ENCODE results near the gene MACO1. TPM values are rescaled to one million over a fixed set of nuclear protein-coding genes. Genes with fewer than 3 reads are reported as not detected.
A peak's percentile ranks its signal among the peaks of the same experiment; 100 is the strongest.

Gene MACO1
- total RNA-seq, 1 donor from 2014 or later: 85.4 TPM

- peak; percentile 66 for DNase-seq
- H3K36me3 Mint-ChIP-seq (ENCODE audit: unreplicated experiment): peaks cover 5% of the 10 kb centered on the region
- H3K9me3 Mint-ChIP-seq (ENCODE audit: unreplicated experiment): peaks cover 5% of the 10 kb centered on the region
- H3K4me1 Mint-ChIP-seq (ENCODE audit: low read depth, unreplicated experiment): peaks cover 11% of the 10 kb centered on the region
- H3K4me3 Mint-ChIP-seq (ENCODE audit: unreplicated experiment): peak overlapping the region; percentile 74
- peaks cover 6% of the 10 kb centered on the region for H3K27me3 Mint-ChIP-seq (ENCODE audit: unreplicated experiment)
- H3K27ac Mint-ChIP-seq (ENCODE audit: unreplicated experiment): peak overlapping the region; percentile 70
- TF ChIP-seq CTCF (IDR thresholded peaks at IDR 0.05; ENCODE audit: partially characterized antibody, unreplicated experiment): no peak
These were observed 91.4 kb downstream of the MACO1 start for GRCh38 chr1:25522031-25522655.

DNA sequence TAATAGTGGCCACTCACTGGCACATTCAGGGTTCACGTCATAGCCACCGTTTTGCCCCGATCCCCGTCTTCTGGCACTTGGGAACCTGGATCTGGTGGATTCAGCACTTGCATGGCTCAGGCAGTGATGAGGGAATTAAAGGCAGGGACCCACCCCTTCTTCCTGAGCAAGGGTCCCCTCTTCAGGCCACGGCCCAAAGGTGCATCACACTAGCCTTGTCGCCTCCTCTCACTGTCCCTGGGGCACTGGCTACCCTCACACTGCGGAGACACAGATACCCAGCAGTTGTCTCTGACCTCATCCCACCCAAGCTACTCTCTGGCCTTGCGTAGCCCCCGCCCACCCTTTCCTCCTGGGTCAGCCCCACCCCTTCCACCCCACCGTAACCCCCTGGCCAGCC is 92.8 kb downstream of the MACO1 start:
- peaks cover 5% of the 10 kb centered on the region for H3K9me3 Mint-ChIP-seq (ENCODE audit: unreplicated experiment)
- no peak for TF ChIP-seq CTCF (IDR thresholded peaks at IDR 0.05; ENCODE audit: partially characterized antibody, unreplicated experiment)
- H3K4me3 Mint-ChIP-seq (ENCODE audit: unreplicated experiment): peak overlapping the region; percentile 25
- H3K36me3 Mint-ChIP-seq (ENCODE audit: unreplicated experiment): peaks cover 5% of the 10 kb centered on the region
- H3K27ac Mint-ChIP-seq (ENCODE audit: unreplicated experiment): no peak overlapping the region
- peaks cover 11% of the 10 kb centered on the region for H3K4me1 Mint-ChIP-seq (ENCODE audit: low read depth, unreplicated experiment)
- DNase-seq: peak; percentile 62
- H3K27me3 Mint-ChIP-seq (ENCODE audit: unreplicated experiment): peaks cover 6% of the 10 kb centered on the region

DNA sequence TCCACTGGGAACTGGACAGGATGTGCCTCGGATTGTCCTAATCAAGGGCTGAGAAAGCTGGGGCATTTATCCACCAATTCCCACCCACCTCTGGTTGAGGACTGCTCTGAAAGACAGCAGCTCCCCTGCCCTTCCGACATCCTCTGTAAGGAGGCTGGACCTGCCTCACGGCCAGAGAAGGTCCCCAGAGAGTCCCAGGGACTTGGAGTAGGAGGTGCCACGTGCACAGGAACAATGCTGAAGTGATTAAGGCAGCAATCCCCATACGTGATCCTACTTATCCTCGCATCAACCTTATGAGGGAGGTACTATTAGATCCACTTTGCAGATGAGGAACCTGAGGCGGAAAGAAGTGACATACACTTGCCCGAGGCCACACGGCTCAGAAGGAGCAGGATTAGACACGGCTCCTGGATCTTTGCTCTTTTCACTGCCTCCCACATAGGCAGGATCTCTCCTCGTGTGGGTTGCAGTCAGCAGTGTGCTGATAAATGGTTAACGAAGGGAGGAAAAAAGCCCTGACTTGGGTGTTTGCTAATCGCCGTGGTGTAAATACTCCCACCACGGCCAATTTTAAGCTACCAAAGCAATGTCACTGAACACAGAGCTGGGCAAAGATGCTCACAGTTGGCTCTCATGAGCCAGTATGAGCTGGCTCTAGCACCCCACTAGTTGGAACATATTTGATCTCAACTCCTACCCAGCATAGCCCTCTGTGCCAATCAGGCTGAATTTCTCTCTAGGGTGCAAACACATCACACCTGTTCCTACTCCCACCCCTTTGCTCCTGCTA is 94.1 kb downstream of the MACO1 start:
- Mint-ChIP-seq H3K36me3 (ENCODE audit: unreplicated experiment) (peaks cover 5% of the 10 kb centered on the region), H3K27ac (ENCODE audit: unreplicated experiment) (no peak overlapping the region), H3K9me3 (ENCODE audit: unreplicated experiment) (peaks cover 8% of the 10 kb centered on the region), H3K27me3 (ENCODE audit: unreplicated experiment) (peaks cover 4% of the 10 kb centered on the region), H3K4me3 (ENCODE audit: unreplicated experiment) (no peak overlapping the region), H3K4me1 (ENCODE audit: low read depth, unreplicated experiment) (peaks cover 14% of the 10 kb centered on the region)
- no peak for TF ChIP-seq CTCF (IDR thresholded peaks at IDR 0.05; ENCODE audit: partially characterized antibody, unreplicated experiment)
- no peak for DNase-seq

- Mint-ChIP-seq H3K4me1 (ENCODE audit: low read depth, unreplicated experiment) (peaks cover 14% of the 10 kb centered on the region), H3K27me3 (ENCODE audit: unreplicated experiment) (peaks cover 4% of the 10 kb centered on the region), H3K9me3 (ENCODE audit: unreplicated experiment) (peaks cover 8% of the 10 kb centered on the region), H3K36me3 (ENCODE audit: unreplicated experiment) (peaks cover 5% of the 10 kb centered on the region), H3K27ac (ENCODE audit: unreplicated experiment) (no peak overlapping the region), H3K4me3 (ENCODE audit: unreplicated experiment) (no peak overlapping the region)
- TF ChIP-seq CTCF (IDR thresholded peaks at IDR 0.05; ENCODE audit: partially characterized antibody, unreplicated experiment): no peak
- DNase-seq: no peak
These were observed 94.6 kb downstream of the MACO1 start for GRCh38 chr1:25525361-25525688.

DNA sequence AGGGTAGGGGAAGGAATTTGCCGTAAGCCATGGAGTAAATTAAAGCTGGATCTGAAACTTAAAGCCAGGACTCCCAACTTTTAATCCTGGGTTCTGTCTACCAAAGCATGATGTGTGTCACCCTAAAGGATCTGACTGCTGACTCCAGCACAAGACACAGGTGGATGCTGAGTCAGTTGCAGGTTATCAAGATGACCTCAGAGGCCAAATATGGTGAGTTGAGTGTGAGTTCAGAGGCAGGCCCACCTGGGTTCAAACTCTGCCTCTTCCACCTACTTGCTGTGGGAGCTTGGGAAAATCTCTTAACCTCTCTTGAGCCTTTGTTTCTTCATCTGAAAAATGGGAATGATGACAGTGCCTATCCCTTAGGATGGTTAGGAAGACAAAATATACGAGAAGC is 96.1 kb downstream of the MACO1 start:
- DNase-seq: no peak
- H3K36me3 Mint-ChIP-seq (ENCODE audit: unreplicated experiment): peaks cover 5% of the 10 kb centered on the region
- TF ChIP-seq CTCF (IDR thresholded peaks at IDR 0.05; ENCODE audit: partially characterized antibody, unreplicated experiment): no peak
- H3K4me1 Mint-ChIP-seq (ENCODE audit: low read depth, unreplicated experiment): peaks cover 12% of the 10 kb centered on the region
- H3K9me3 Mint-ChIP-seq (ENCODE audit: unreplicated experiment): peaks cover 8% of the 10 kb centered on the region
- peaks cover 4% of the 10 kb centered on the region for H3K27me3 Mint-ChIP-seq (ENCODE audit: unreplicated experiment)
- H3K4me3 Mint-ChIP-seq (ENCODE audit: unreplicated experiment): no peak overlapping the region
- H3K27ac Mint-ChIP-seq (ENCODE audit: unreplicated experiment): no peak overlapping the region
